Breast epithelium (tissue), 4 donors: Measurements from ENCODE around the gene LRRN2. TPM values are rescaled to one million over a fixed set of nuclear protein-coding genes. Genes with fewer than 3 reads are reported as not detected.

Source experiments
- DNase-seq, 2 donors: peaks; one replicate each; pipeline ENCODE4 v3.0.0-alpha.2; 2019; ENCODE audit warnings: low spot score in 2 of 2
- H3K27ac ChIP-seq, 2 donors: fragments of 200-600 bp; sonication (generic) in 1 of 2; one replicate each; pipeline ENCODE4 v1.5.1; 2016 to 2019; ENCODE audit warnings: mild to moderate bottlenecking in 1 of 2
- H3K27me3 ChIP-seq, 2 donors: fragments of 200-600 bp; sonication (generic) in 1 of 2; one replicate each; pipeline versions ENCODE4 v1.5.1 to v1.6.0; 2017 to 2019; ENCODE audit warnings: control low read depth in 1 of 2, mild to moderate bottlenecking in 1 of 2
- H3K36me3 ChIP-seq: fragments of 200-600 bp; one replicate; pipeline ENCODE4 v1.5.1; 2019
- H3K4me1 ChIP-seq, 2 donors: fragments of 200-600 bp; sonication (generic); one replicate each; pipeline ENCODE4 v1.5.1; 2016 to 2019; ENCODE audit warnings: control low read depth in 1 of 2
- H3K4me3 ChIP-seq, 3 donors: fragments of 200-600 bp; sonication (generic); 1 replicate in 2 of 3; 2 replicates in 1 of 3; pipeline ENCODE4 v1.5.1; 2016 to 2019; ENCODE audit warnings: mild to moderate bottlenecking in 3 of 3, moderate library complexity in 2 of 3
- H3K9me3 ChIP-seq, 2 donors: fragments of 200-600 bp; sonication (generic) in 1 of 2; one replicate each; pipeline ENCODE4 v1.5.1; 2016 to 2019; ENCODE audit warnings: control low read depth in 1 of 2
- POLR2A ChIP-seq: fragments of 450-650 bp; IDR thresholded peaks from one replicate; pipeline ENCODE4 v1.6.1; 2016; ENCODE audit warnings: antibody characterized with exemption, mild to moderate bottlenecking, moderate library complexity
- POLR2AphosphoS5 ChIP-seq, 3 donors: sonication (generic); formaldehyde crosslinking; IDR thresholded peaks; one replicate each; pipeline ENCODE4 v1.6.1; 2017; ENCODE audit warnings: antibody characterized with exemption in 3 of 3
- intact Hi-C: fragments of 100-400 bp; cut with DNase I; formaldehyde crosslinking; loops from one replicate; pipeline ENCODE4 v1.15.1; 2023; ENCODE audit warnings: low total_unique reads
- total RNA-seq, 3 donors: library from RNA; depleted of rRNA; stranded (reverse); fragments of >200 nt; gene quantifications; one replicate each; pipeline ENCODE4 v1.1.0, GENCODE V29; 2016
- TF ChIP-seq, protein P1 (sequence below), 3 donors: fragments of 450-650 bp; IDR thresholded peaks; one replicate each; pipeline ENCODE4 v1.5.1; 2016 to 2017; ENCODE audit warnings: antibody characterized with exemption in 3 of 3, mild to moderate bottlenecking in 3 of 3, moderate library complexity in 3 of 3

LRRN2 gene
- total RNA-seq, result 1 to 10 TPM in 2 of 3 donors, under 1 TPM in 1; 0.32 to 2.5 (median 2.0) TPM

- peak within 1 kb of the TSS; percentile 48 to 52 for H3K27ac ChIP-seq
- no peak for DNase-seq
- TF ChIP-seq POLR2A (no peak), POLR2AphosphoS5 (IDR thresholded peaks at IDR 0.05) (no peak)
- TF ChIP-seq, protein P1, sequence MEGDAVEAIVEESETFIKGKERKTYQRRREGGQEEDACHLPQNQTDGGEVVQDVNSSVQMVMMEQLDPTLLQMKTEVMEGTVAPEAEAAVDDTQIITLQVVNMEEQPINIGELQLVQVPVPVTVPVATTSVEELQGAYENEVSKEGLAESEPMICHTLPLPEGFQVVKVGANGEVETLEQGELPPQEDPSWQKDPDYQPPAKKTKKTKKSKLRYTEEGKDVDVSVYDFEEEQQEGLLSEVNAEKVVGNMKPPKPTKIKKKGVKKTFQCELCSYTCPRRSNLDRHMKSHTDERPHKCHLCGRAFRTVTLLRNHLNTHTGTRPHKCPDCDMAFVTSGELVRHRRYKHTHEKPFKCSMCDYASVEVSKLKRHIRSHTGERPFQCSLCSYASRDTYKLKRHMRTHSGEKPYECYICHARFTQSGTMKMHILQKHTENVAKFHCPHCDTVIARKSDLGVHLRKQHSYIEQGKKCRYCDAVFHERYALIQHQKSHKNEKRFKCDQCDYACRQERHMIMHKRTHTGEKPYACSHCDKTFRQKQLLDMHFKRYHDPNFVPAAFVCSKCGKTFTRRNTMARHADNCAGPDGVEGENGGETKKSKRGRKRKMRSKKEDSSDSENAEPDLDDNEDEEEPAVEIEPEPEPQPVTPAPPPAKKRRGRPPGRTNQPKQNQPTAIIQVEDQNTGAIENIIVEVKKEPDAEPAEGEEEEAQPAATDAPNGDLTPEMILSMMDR (IDR thresholded peaks at IDR 0.05), result no peak
- no peaks in the 10 kb centered on the region for H3K27me3 ChIP-seq
- H3K4me3 ChIP-seq, result peak within 1 kb of the TSS; percentile 38 to 82 (median 64)
- intact Hi-C loops, result no loop called here
- H3K4me1 ChIP-seq, result peaks cover 4 to 6% of the 10 kb centered on the region in 2 donors
- no peaks in the 10 kb centered on the region for H3K36me3 ChIP-seq
- H3K9me3 ChIP-seq, result no peaks in the 10 kb centered on the region
These were observed at the start of gene LRRN2 for GRCh38 chr1:204685236-204686006. Gene LRRN2 (minus strand): TSS chr1:204685738. CDS start chr1:204619992, 65,746 bp downstream.

GRCh38 chr1:204735042-204735441 lies 49.5 kb upstream of the LRRN2 start:
- intact Hi-C loops, result no loop called here
- TF ChIP-seq POLR2A (no peak), POLR2AphosphoS5 (IDR thresholded peaks at IDR 0.05) (no peak)
- TF ChIP-seq, protein P1 (IDR thresholded peaks at IDR 0.05), result no peak
- H3K36me3 ChIP-seq, result no peaks in the 10 kb centered on the region

DNA sequence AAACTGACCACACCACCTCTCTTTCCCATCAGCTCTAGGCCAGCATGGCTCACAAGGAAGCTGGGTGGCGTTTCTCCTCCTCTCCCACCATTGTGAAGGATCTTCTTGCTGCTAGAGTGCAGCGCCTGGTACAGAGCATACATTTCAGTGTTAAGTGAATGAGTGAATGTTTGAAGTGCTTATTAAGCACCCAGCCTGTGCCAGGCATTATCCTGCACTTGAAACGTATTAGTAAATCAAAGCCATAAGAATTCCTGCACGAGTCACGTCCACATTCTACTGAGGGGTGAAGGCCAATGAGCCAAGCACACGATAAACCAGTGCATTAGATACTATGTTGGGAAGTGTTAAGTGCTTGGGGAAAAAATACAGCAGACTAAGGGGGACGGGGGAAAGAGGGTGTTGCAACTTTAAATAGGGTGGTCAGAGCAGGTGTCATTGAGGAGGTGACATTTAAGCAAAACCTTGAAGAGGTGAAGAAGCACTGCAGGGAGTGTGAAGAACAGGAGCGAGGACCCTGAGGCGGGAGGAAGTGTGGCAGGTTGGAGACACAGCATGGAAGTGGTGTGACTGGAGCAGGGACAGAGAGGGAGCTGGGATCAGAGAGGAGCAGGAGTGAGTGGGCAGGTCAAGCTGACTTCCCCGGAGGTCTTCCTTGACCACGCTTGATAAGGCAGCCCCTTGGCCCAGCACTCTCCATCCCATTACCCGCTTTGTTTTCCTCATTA lies 48.5 kb upstream of the LRRN2 start:
- TF ChIP-seq, protein P1 (IDR thresholded peaks at IDR 0.05), result no peak
- TF ChIP-seq POLR2AphosphoS5 (IDR thresholded peaks at IDR 0.05) (no peak), POLR2A (no peak)
- H3K4me3 ChIP-seq, result no peak overlapping the region
- intact Hi-C loops, result no loop called here
- no peaks in the 10 kb centered on the region for H3K36me3 ChIP-seq
- H3K9me3 ChIP-seq, result no peaks in the 10 kb centered on the region
- H3K4me1 ChIP-seq, result no peaks in the 10 kb centered on the region
- H3K27ac ChIP-seq, result no peak overlapping the region
- DNase-seq, result no peak
- no peaks in the 10 kb centered on the region for H3K27me3 ChIP-seq

More at GRCh38 chr1:204735042-204735441, 49.5 kb upstream of the LRRN2 start:
- no peaks in the 10 kb centered on the region for H3K9me3 ChIP-seq
- H3K4me1 ChIP-seq, result no peaks in the 10 kb centered on the region
- no peak overlapping the region for H3K4me3 ChIP-seq
- H3K27ac ChIP-seq, result no peak overlapping the region
- DNase-seq, result no peak
- H3K27me3 ChIP-seq, result no peaks in the 10 kb centered on the region

DNA sequence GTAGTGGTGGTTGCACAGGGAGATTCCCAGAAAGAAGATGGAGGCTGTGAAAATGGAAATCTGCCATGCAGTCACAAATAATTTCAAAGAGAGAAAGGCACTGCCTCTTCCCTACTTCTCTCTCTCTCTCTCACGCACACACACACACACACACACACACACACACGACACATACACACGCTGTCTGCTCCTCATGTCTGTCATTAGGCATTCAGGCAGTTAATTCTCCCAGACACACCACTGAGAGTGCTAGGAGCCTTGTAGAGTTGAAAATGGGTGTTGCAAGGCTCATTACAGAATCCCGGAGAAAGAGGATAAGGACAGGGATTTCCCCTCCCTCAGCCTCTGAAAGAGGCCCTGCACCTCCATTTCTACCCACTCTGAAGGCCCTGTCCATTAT lies 47.8 kb upstream of the LRRN2 start:
- Histone ChIP-seq H3K27ac (no peak overlapping the region), H3K36me3 (no peaks in the 10 kb centered on the region), H3K9me3 (no peaks in the 10 kb centered on the region), H3K4me1 (no peaks in the 10 kb centered on the region), H3K27me3 (no peaks in the 10 kb centered on the region), H3K4me3 (no peak overlapping the region)
- no peak for DNase-seq
- TF ChIP-seq POLR2AphosphoS5 (IDR thresholded peaks at IDR 0.05) (no peak), POLR2A (no peak)
- TF ChIP-seq, protein P1 (IDR thresholded peaks at IDR 0.05), result no peak
- intact Hi-C loops, result no loop called here
